RWPE1 (cell line): ENCODE measurements around the gene RFC2.
"Not testable (repeated sequence)": the region's sequence is repeated elsewhere in the genome, so short reads cannot be mapped to it uniquely, and the experiment has no call there.

Experiments used
- CTCF ChIA-PET: fragments of 350-600 bp; sonication (Branson Sonifier 250); formaldehyde crosslinking; extraction: SDS; loops from one replicate; lab custom pipeline; 2021; lab: Yijun Ruan, JAX
- POLR2A ChIA-PET: fragments of 400-600 bp; formaldehyde crosslinking; extraction: SDS; loops from one replicate; lab custom pipeline; 2020; ENCODE audit warnings: antibody characterized with exemption; ENCODE audit not compliant: low non-redundant PET; lab: Yijun Ruan, JAX
- DNase-seq: peaks from one replicate; pipeline ENCODE4 v3.0.0; 2012; ENCODE audit warnings: low spot score
- H3K27ac ChIP-seq: fragments of 450-650 bp; 2 replicates; pipeline ENCODE4 v1.5.1; 2017
- TF ChIP-seq, protein P1 (sequence below): fragments of 450-650 bp; conservative IDR thresholded peaks from 2 replicates; pipeline ENCODE4 v1.5.1; 2017; ENCODE audit warnings: low read depth, mild to moderate bottlenecking

RFC2 gene

DNA sequence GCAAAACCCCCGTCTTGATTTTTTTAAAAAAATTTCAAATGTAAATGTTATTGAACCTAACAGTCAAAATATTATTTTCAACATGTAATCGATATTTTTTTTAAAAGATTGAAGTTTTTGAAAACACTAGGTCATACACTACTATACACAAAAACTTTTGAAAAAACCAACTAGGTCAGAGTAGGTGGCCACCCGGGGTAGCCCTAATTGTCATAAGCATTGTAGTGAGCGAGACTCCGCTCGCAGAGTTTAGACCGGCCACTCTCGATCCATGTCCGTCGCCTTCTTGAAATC, 417 bp downstream of the RFC2 start:
- TF ChIP-seq, protein P1, sequence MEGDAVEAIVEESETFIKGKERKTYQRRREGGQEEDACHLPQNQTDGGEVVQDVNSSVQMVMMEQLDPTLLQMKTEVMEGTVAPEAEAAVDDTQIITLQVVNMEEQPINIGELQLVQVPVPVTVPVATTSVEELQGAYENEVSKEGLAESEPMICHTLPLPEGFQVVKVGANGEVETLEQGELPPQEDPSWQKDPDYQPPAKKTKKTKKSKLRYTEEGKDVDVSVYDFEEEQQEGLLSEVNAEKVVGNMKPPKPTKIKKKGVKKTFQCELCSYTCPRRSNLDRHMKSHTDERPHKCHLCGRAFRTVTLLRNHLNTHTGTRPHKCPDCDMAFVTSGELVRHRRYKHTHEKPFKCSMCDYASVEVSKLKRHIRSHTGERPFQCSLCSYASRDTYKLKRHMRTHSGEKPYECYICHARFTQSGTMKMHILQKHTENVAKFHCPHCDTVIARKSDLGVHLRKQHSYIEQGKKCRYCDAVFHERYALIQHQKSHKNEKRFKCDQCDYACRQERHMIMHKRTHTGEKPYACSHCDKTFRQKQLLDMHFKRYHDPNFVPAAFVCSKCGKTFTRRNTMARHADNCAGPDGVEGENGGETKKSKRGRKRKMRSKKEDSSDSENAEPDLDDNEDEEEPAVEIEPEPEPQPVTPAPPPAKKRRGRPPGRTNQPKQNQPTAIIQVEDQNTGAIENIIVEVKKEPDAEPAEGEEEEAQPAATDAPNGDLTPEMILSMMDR = no peak
- ChIA-PET CTCF (interaction anchor here (0.6 to 1.2 kb wide), 2 partner anchors 139 to 147 kb away, joined by 3 to 6 read pairs; no protein-coding TSS in a partner anchor), POLR2A (no interaction called here)
- peak overlapping the region; percentile 91 for H3K27ac ChIP-seq
- DNase-seq = peak; percentile 30

DNA sequence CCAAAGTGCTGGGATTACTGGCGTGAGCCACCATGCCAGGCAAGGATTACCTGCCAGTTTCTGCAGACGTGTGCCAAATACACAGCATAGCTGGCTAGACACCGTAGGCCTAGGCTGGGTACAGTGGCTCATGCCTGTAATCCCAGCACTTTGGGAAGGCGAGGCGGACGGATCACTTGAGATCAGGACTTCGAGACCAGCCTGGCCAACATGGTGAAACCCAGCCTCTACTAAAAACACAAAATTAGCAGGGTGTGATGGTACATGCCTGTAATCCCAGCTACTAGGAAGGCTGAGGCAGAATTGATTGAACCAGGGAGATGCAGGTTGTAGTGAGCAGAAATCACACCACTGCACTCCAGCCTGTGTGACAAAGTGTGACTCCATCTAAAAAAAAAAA, 868 bp downstream of the RFC2 start:
- no peak for DNase-seq
- POLR2A ChIA-PET = no interaction called here
- TF ChIP-seq, protein P1 = no peak
- H3K27ac ChIP-seq = peak overlapping the region; percentile 91
- CTCF ChIA-PET = interaction anchor here (0.5 to 1.2 kb wide), 2 partner anchors 147 to 186 kb away, joined by 3 to 6 read pairs; no protein-coding TSS in a partner anchor

DNA sequence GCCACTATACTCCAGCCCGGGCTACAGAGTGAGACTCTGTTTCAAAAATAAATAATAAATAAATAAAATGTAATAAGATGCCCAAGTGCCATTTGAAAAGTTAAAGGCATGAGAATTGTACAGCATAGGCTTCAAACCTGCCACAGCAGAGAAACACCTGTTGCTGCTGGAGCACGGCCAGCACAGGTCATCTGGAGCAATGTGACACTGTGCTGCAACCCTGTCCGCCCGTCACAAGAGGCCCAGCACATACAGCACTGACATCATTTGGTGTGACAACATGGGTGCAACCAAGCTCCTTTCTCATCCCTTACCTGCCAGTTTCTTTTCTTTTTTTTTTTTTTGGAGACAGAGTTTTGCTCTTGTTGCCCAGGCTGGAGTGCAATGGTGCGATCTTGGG, 1.3 kb downstream of the RFC2 start:
- POLR2A ChIA-PET = interaction anchor here (0.6 kb wide), 1 partner anchor 10 kb away, joined by 5 read pairs; no protein-coding TSS in a partner anchor
- peak overlapping the region; percentile 91 for H3K27ac ChIP-seq
- DNase-seq = no peak
- CTCF ChIA-PET = interaction anchor here (0.5 kb wide), 1 partner anchor 186 kb away, joined by 3 read pairs; no protein-coding TSS in a partner anchor
- TF ChIP-seq, protein P1 = no peak

DNA sequence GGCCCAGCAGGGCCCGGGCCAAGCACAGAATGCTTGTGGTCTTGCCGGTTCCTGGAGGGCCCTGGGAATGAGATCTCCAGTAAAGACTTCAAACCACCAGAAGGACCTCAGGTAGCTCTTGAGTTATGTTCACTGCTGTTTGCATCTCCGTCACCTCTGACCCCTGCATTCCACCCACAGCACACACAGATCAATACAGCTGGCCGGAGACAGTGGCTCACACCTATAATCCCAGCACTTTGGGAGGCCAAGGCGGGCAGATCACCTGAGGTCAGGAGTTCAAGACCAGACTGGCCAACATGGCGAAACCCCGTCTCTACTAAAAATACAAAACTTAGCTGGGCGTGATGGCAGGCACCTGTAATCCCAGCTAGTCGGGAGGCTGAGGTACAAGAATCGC, 5.1 kb downstream of the RFC2 start:
- CTCF ChIA-PET = interaction anchor here (0.5 kb wide), 1 partner anchor 157 kb away, joined by 5 read pairs; no protein-coding TSS in a partner anchor
- POLR2A ChIA-PET, DNase-seq: not testable (repeated sequence)
- peak overlapping the region; percentile 21 for H3K27ac ChIP-seq

DNA sequence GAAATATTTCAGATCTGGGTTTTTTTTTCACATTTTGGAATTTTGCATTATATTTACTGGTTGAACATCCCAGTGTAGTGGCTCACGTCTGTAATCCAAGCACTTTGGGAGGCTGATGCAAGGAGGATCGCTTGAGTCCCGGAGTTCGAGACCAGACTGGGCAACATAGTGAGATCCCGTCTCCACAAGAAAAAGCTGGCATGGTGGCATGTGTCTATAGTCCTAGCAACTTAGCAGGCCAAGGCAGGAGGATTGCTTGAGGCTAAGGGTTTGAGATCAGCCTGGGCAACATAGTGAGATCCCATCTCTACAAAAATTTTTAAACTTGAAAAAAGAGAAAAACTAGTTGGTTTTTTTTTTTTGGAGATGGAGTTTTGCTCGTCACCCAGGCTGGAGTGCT, 6.0 kb downstream of the RFC2 start:
- TF ChIP-seq, protein P1 = no peak
- CTCF ChIA-PET = interaction anchor here (0.6 kb wide), 1 partner anchor 675 kb away, joined by 3 read pairs; no protein-coding TSS in a partner anchor

DNA sequence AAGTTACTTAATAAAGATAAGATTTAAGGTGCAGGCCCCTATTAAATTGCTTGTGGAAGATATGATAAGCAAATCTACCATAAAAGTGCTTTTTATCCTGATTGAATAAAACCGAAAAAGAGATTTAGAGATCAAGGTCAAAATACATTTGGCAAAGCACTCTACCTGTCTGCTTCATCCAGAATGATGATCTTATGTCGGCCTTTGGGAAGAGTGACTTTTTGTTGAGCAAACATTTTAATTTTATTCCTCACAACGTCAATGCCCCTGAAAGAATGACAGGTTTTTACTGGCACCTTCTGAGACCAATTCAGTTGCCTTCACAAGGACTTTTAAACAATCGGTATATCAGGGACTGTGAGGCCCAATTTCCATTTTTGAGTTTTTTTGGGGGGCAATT, 7.7 kb downstream of the RFC2 start:
- no peak for DNase-seq
- no peak overlapping the region for H3K27ac ChIP-seq
- ChIA-PET POLR2A (no interaction called here), CTCF (no interaction called here)
- TF ChIP-seq, protein P1 = no peak

More for the DNA sequence above, 6.0 kb downstream of the RFC2 start:
- H3K27ac ChIP-seq = no peak overlapping the region
- POLR2A ChIA-PET = no interaction called here
- no peak for DNase-seq

DNA sequence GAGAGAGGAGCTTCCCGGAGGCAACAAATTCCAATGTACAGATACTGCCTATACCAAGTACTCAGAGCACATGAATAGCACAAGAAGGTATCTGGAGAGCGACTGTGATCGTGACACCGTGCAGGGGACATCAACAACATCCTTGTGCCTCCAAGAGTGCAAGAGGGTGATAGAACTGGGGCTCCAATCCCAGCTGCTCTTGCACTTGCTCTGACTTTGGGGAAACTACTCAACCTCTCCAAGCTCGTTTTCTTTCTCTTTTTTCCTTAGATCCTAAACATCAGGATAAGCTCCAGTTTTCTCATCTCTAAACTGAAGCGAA, 12.1 kb downstream of the RFC2 start:
- no peak for DNase-seq
- CTCF ChIA-PET = interaction anchor here (1.0 kb wide), 1 partner anchor 35 kb away, joined by 4 read pairs; no protein-coding TSS in a partner anchor
- H3K27ac ChIP-seq = no peak overlapping the region
- POLR2A ChIA-PET = no interaction called here
- TF ChIP-seq, protein P1 = no peak
